Left colon (tissue), 2 donors: ENCODE data around the gene NAMPT. TPM values are rescaled to one million over a fixed set of nuclear protein-coding genes. Genes with fewer than 3 reads are reported as not detected.

Experiments used
- ATAC-seq: fragments of 200-7000 bp; cut with Tn5 transposase; one replicate; pipeline ENCODE4 v1.9.1; 2020; ENCODE audit warnings: mild to moderate bottlenecking, moderate library complexity
- DNase-seq, 2 donors: peaks; one replicate each; pipeline ENCODE4 v3.0.0-alpha.2; 2020
- intact Hi-C, 2 donors: fragments of 100-400 bp; cut with DNase I in 1 of 2; cut with micrococcal nuclease in 1 of 2; formaldehyde crosslinking; loops; one replicate each; pipeline versions ENCODE4 v1.11.2 to v1.14.0; 2022; cut with DNase I, micrococcal nuclease
- total RNA-seq, 2 donors: library from RNA; stranded (reverse); fragmentation: NEBNext Ultra II Directional; extraction: Animal tissue kit (Norgen Biotek cat#: 25700); gene quantifications; one replicate each; pipeline ENCODE4 v1.2.1, GENCODE V29; 2021
- donor health status: DM: no; HTN: no; CAD: no.
- donor health status: DM: yes; HTN: yes; CAD: no.

The NAMPT gene
- total RNA-seq, 2 donors from 2014 or later = 85.0 to 157 TPM

- ATAC-seq (no peak), DNase-seq (no peak)
- intact Hi-C loops = no loop called here
Measured at GRCh38 chr7:106248600-106248999, 36.2 kb downstream of the NAMPT start.

GRCh38 chr7:106247841-106248240 lies 36.9 kb downstream of the NAMPT start:
- no peak for DNase-seq
- intact Hi-C loops = no loop called here
- ATAC-seq = no peak

GRCh38 chr7:106246902-106247711 lies 37.7 kb downstream of the NAMPT start:
- intact Hi-C loops = no loop called here
- DNase-seq (no peak), ATAC-seq (no peak)

- intact Hi-C loops = no loop called here
- ATAC-seq = no peak
- DNase-seq = no peak
Measured at GRCh38 chr7:106243893-106244292, 40.9 kb downstream of the NAMPT start.

- intact Hi-C loops = no loop called here
- DNase-seq (no peak), ATAC-seq (no peak)
Measured at GRCh38 chr7:106239406-106239805, 45.4 kb downstream of the NAMPT start.

- no peak for ATAC-seq
- DNase-seq = no peak
- intact Hi-C loops = no loop called here
Measured at GRCh38 chr7:106238830-106239229, 46.0 kb downstream of the NAMPT start.

- intact Hi-C loops = no loop called here
- no peak for ATAC-seq
- DNase-seq = no peak
Measured at GRCh38 chr7:106236065-106236464, 48.7 kb downstream of the NAMPT start.

- intact Hi-C loops = no loop called here
- DNase-seq = no peak
- no peak for ATAC-seq
Measured at GRCh38 chr7:106234425-106234824, 50.4 kb downstream of the NAMPT start.

GRCh38 chr7:106231856-106232490 lies 52.8 kb downstream of the NAMPT start:
- intact Hi-C loops = no loop called here
- no peak for DNase-seq

GRCh38 chr7:106225856-106226255 lies 58.9 kb downstream of the NAMPT start:
- intact Hi-C loops = no loop called here

More at GRCh38 chr7:106231856-106232490, 52.8 kb downstream of the NAMPT start:
- ATAC-seq = no peak

GRCh38 chr7:106224797-106225196 lies 60.0 kb downstream of the NAMPT start:
- intact Hi-C loops = no loop called here
- DNase-seq (no peak), ATAC-seq (no peak)

More at GRCh38 chr7:106225856-106226255, 58.9 kb downstream of the NAMPT start:
- no peak for DNase-seq
- no peak for ATAC-seq

- DNase-seq (no peak), ATAC-seq (no peak)
- intact Hi-C loops = no loop called here
Measured at GRCh38 chr7:106223156-106223555, 61.6 kb downstream of the NAMPT start.

GRCh38 chr7:106222545-106222944 lies 62.2 kb downstream of the NAMPT start:
- no peak for DNase-seq
- intact Hi-C loops = no loop called here
- ATAC-seq = no peak

GRCh38 chr7:106220307-106220706 lies 64.5 kb downstream of the NAMPT start:
- DNase-seq = no peak
- no peak for ATAC-seq
- intact Hi-C loops = no loop called here

GRCh38 chr7:106219170-106219569 lies 65.6 kb downstream of the NAMPT start:
- no peak for ATAC-seq
- intact Hi-C loops = no loop called here

GRCh38 chr7:106218546-106218945 lies 66.2 kb downstream of the NAMPT start:
- ATAC-seq = no peak
- intact Hi-C loops = no loop called here

More at GRCh38 chr7:106219170-106219569, 65.6 kb downstream of the NAMPT start:
- DNase-seq = no peak

GRCh38 chr7:106216923-106217542 lies 67.8 kb downstream of the NAMPT start:
- peak; percentile 100 for ATAC-seq
- DNase-seq = peak; percentile 69 to 85
- intact Hi-C loops = no loop called here

More at GRCh38 chr7:106218546-106218945, 66.2 kb downstream of the NAMPT start:
- DNase-seq = no peak

- ATAC-seq = peak; percentile 20
- DNase-seq = peak in 1 of 2 donors; percentile 30
- intact Hi-C loops = no loop called here
Measured at GRCh38 chr7:106216517-106216922, 68.3 kb downstream of the NAMPT start.

GRCh38 chr7:106215868-106216516 lies 68.8 kb downstream of the NAMPT start:
- intact Hi-C loops = no loop called here
- DNase-seq (no peak), ATAC-seq (no peak)
